Activated naive CD4-positive, alpha-beta T cell treated with anti-CD3 and anti-CD28 coated beads, Interleukin-2, amount 50 U/mL, for 24 hours (primary cell): ENCODE data around the gene KANSL1.
"Not testable (repeated sequence)": the region's sequence is repeated elsewhere in the genome, so short reads cannot be mapped to it uniquely, and the experiment has no call there.

Source experiments
- H3K27ac Mint-ChIP-seq: one replicate; pipeline ENCODE4 v1.8.0; 2021; ENCODE audit warnings: mild to moderate bottlenecking, mixed read lengths
- H3K27me3 Mint-ChIP-seq: one replicate; pipeline ENCODE4 v1.8.0; 2021; ENCODE audit warnings: mixed read lengths
- H3K36me3 Mint-ChIP-seq: one replicate; pipeline ENCODE4 v1.8.0; 2021; ENCODE audit warnings: mixed read lengths
- H3K4me1 Mint-ChIP-seq: one replicate; pipeline ENCODE4 v1.8.0; 2021; ENCODE audit warnings: mixed read lengths
- H3K4me3 Mint-ChIP-seq: one replicate; pipeline ENCODE4 v1.8.0; 2021; ENCODE audit warnings: mild to moderate bottlenecking, mixed read lengths
- H3K9me3 Mint-ChIP-seq: one replicate; pipeline ENCODE4 v1.8.0; 2021; ENCODE audit warnings: mixed read lengths

Gene KANSL1

GRCh38 chr17:46020023-46020761 lies 173.0 kb downstream of the KANSL1 start:
- Mint-ChIP-seq H3K4me3 (peak overlapping the region; percentile 49), H3K4me1 (peaks cover 30% of the 10 kb centered on the region), H3K27me3 (no peaks in the 10 kb centered on the region), H3K36me3 (peaks cover 3% of the 10 kb centered on the region), H3K27ac (peak overlapping the region; percentile 68), H3K9me3 (no peaks in the 10 kb centered on the region)

DNA sequence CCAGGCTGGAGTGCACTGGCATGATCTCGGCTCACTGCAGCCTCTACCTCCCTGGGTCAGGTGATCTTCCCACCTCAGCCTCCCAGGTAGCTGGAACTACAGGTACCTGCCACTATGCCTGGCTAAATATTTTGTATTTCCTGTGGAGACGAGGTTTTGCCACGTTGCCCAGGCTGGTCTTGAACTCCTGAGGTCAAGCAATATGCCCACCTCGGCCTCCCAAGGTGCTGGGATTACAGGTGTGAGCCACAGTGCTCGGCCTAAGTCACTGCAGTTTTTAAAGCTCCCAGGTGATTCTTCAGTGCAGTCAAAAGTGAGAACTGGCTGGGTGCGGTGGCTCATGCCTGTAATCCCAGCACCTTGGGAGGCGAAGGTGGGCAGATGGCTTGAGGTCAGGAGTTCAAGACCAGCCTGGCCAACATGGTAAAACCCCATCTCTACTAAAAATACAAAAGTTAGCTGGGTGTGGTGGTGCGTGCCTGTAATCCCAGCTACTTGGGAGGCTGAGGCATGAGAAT lies 173.8 kb downstream of the KANSL1 start:
- peaks cover 30% of the 10 kb centered on the region for H3K4me1 Mint-ChIP-seq
- not testable (repeated sequence) for H3K27me3 Mint-ChIP-seq, H3K4me3 Mint-ChIP-seq, H3K36me3 Mint-ChIP-seq, H3K9me3 Mint-ChIP-seq, H3K27ac Mint-ChIP-seq

GRCh38 chr17:46013502-46014165 lies 179.6 kb downstream of the KANSL1 start:
- Mint-ChIP-seq H3K9me3 (no peaks in the 10 kb centered on the region), H3K4me1 (peaks cover 7% of the 10 kb centered on the region), H3K27ac (no peak overlapping the region), H3K36me3 (no peaks in the 10 kb centered on the region), H3K27me3 (no peaks in the 10 kb centered on the region), H3K4me3 (no peak overlapping the region)

GRCh38 chr17:46013127-46013501 lies 180.1 kb downstream of the KANSL1 start:
- H3K9me3 Mint-ChIP-seq = no peaks in the 10 kb centered on the region
- no peak overlapping the region for H3K4me3 Mint-ChIP-seq
- H3K4me1 Mint-ChIP-seq = peaks cover 2% of the 10 kb centered on the region
- no peaks in the 10 kb centered on the region for H3K27me3 Mint-ChIP-seq
- peak overlapping the region; percentile 12 for H3K27ac Mint-ChIP-seq
- no peaks in the 10 kb centered on the region for H3K36me3 Mint-ChIP-seq

DNA sequence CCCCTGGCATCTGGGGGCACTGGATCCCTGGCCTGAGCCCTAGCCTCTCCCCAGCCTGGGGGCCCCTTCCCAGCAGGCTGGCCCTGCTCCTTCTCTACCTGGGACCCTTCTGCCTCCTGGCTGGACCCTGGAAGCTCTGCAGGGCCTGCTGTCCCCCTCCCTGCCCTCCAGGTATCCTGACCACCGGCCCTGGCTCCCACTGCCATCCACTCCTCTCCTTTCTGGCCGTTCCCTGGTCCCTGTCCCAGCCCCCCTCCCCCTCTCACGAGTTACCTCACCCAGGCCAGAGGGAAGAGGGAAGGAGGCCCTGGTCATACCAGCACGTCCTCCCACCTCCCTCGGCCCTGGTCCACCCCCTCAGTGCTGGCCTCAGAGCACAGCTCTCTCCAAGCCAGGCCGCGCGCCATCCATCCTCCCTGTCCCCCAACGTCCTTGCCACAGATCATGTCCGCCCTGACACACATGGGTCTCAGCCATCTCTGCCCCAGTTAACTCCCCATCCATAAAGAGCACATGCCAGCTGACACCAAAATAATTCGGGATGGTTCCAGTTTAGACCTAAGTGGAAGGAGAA lies 180.6 kb downstream of the KANSL1 start:
- Mint-ChIP-seq H3K27ac (peak overlapping the region; percentile 12), H3K9me3 (no peaks in the 10 kb centered on the region), H3K4me3 (no peak overlapping the region), H3K4me1 (no peaks in the 10 kb centered on the region), H3K36me3 (no peaks in the 10 kb centered on the region), H3K27me3 (no peaks in the 10 kb centered on the region)

DNA sequence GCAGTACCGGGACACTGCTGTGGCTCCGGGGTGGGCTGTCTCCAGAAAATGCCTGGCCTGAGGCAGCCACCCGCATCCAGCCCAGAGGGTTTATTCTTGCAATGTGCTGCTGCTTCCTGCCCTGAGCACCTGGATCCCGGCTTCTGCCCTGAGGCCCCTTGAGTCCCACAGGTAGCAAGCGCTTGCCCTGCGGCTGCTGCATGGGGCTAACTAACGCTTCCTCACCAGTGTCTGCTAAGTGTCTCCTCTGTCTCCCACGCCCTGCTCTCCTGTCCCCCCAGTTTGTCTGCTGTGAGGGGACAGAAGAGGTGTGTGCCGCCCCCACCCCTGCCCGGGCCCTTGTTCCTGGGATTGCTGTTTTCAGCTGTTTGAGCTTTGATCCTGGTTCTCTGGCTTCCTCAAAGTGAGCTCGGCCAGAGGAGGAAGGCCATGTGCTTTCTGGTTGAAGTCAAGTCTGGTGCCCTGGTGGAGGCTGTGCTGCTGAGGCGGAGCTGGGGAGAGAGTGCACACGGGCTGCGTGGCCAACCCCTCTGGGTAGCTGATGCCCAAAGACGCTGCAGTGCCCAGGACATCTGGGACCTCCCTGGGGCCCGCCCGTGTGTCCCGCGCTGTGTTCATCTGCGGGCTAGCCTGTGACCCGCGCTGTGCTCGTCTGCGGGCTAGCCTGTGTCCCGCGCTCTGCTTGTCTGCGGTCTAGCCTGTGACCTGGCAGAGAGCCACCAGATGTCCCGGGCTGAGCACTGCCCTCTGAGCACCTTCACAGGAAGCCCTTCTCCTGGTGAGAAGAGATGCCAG lies 181.3 kb downstream of the KANSL1 start:
- Mint-ChIP-seq H3K27ac (no peak overlapping the region), H3K36me3 (no peaks in the 10 kb centered on the region), H3K4me1 (no peaks in the 10 kb centered on the region), H3K4me3 (no peak overlapping the region), H3K9me3 (no peaks in the 10 kb centered on the region), H3K27me3 (no peaks in the 10 kb centered on the region)

GRCh38 chr17:46010597-46011186 lies 182.5 kb downstream of the KANSL1 start:
- no peak overlapping the region for H3K4me3 Mint-ChIP-seq
- no peak overlapping the region for H3K27ac Mint-ChIP-seq
- H3K36me3 Mint-ChIP-seq = no peaks in the 10 kb centered on the region
- H3K4me1 Mint-ChIP-seq = no peaks in the 10 kb centered on the region
- no peaks in the 10 kb centered on the region for H3K9me3 Mint-ChIP-seq
- no peaks in the 10 kb centered on the region for H3K27me3 Mint-ChIP-seq

DNA sequence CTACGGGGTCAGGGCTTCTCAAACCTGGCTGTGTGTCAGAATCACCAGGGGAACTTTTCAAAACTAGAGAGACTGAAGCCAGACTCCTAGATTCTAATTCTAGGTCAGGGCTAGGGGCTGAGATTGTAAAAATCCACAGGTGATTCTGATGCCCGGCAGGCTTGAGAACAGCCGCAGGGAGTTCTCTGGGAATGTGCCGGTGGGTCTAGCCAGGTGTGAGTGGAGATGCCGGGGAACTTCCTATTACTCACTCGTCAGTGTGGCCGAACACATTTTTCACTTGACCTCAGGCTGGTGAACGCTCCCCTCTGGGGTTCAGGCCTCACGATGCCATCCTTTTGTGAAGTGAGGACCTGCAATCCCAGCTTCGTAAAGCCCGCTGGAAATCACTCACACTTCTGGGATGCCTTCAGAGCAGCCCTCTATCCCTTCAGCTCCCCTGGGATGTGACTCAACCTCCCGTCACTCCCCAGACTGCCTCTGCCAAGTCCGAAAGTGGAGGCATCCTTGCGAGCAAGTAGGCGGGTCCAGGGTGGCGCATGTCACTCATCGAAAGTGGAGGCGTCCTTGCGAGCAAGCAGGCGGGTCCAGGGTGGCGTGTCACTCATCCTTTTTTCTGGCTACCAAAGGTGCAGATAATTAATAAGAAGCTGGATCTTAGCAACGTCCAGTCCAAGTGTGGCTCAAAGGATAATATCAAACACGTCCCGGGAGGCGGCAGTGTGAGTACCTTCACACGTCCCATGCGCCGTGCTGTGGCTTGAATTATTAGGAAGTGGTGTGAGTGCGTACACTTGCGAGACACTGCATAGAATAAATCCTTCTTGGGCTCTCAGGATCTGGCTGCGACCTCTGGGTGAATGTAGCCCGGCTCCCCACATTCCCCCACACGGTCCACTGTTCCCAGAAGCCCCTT lies 183.3 kb downstream of the KANSL1 start:
- Mint-ChIP-seq H3K4me3 (no peak overlapping the region), H3K4me1 (no peaks in the 10 kb centered on the region), H3K27me3 (no peaks in the 10 kb centered on the region), H3K27ac (no peak overlapping the region), H3K9me3 (no peaks in the 10 kb centered on the region), H3K36me3 (no peaks in the 10 kb centered on the region)

- no peaks in the 10 kb centered on the region for H3K27me3 Mint-ChIP-seq
- no peak overlapping the region for H3K4me3 Mint-ChIP-seq
- no peaks in the 10 kb centered on the region for H3K36me3 Mint-ChIP-seq
- no peaks in the 10 kb centered on the region for H3K9me3 Mint-ChIP-seq
- no peaks in the 10 kb centered on the region for H3K4me1 Mint-ChIP-seq
- H3K27ac Mint-ChIP-seq = no peak overlapping the region
Observed at GRCh38 chr17:46008591-46008990, 184.6 kb downstream of the KANSL1 start.

- Mint-ChIP-seq H3K27ac (no peak overlapping the region), H3K36me3 (no peaks in the 10 kb centered on the region), H3K4me3 (no peak overlapping the region), H3K9me3 (no peaks in the 10 kb centered on the region), H3K4me1 (no peaks in the 10 kb centered on the region), H3K27me3 (no peaks in the 10 kb centered on the region)
Observed at GRCh38 chr17:46007461-46007965, 185.7 kb downstream of the KANSL1 start.

GRCh38 chr17:46006082-46006481 lies 187.1 kb downstream of the KANSL1 start:
- H3K36me3 Mint-ChIP-seq, H3K27me3 Mint-ChIP-seq, H3K4me3 Mint-ChIP-seq, H3K9me3 Mint-ChIP-seq, H3K4me1 Mint-ChIP-seq: not testable (repeated sequence)
- H3K27ac Mint-ChIP-seq = peak overlapping the region; percentile 9

- H3K9me3 Mint-ChIP-seq = no peaks in the 10 kb centered on the region
- no peaks in the 10 kb centered on the region for H3K36me3 Mint-ChIP-seq
- no peaks in the 10 kb centered on the region for H3K4me1 Mint-ChIP-seq
- no peak overlapping the region for H3K27ac Mint-ChIP-seq
- H3K27me3 Mint-ChIP-seq = no peaks in the 10 kb centered on the region
- H3K4me3 Mint-ChIP-seq = no peak overlapping the region
Observed at GRCh38 chr17:46003907-46004748, 189.1 kb downstream of the KANSL1 start.

- Mint-ChIP-seq H3K27ac (no peak overlapping the region), H3K9me3 (no peaks in the 10 kb centered on the region), H3K27me3 (no peaks in the 10 kb centered on the region), H3K4me3 (no peak overlapping the region), H3K4me1 (no peaks in the 10 kb centered on the region), H3K36me3 (no peaks in the 10 kb centered on the region)
Observed at GRCh38 chr17:46002973-46003316, 190.3 kb downstream of the KANSL1 start.
